Testis (tissue), 3 donors: ENCODE data around the gene SMG7. TPM values are rescaled to one million over a fixed set of nuclear protein-coding genes. Genes with fewer than 3 reads are reported as not detected.

ENCODE experiments used
- DNase-seq: peaks from one replicate; pipeline ENCODE4 v3.0.0-alpha.2; 2019
- H3K27ac ChIP-seq, 2 donors: fragments of 200-600 bp; sonication (generic); one replicate each; pipeline ENCODE4 v1.5.1; 2019
- H3K27me3 ChIP-seq: fragments of 200-600 bp; sonication (generic); one replicate; pipeline ENCODE4 v1.5.1; 2019
- H3K36me3 ChIP-seq: fragments of 200-600 bp; sonication (generic); one replicate; pipeline ENCODE4 v1.5.1; 2017; ENCODE audit warnings: low read depth; ENCODE audit errors: missing control alignments
- H3K4me1 ChIP-seq: fragments of 200-600 bp; sonication (generic); one replicate; pipeline ENCODE4 v1.5.1; 2019
- H3K4me3 ChIP-seq, 2 donors: fragments of 200-600 bp; sonication (generic); one replicate each; pipeline ENCODE4 v1.5.1; 2017 to 2019
- H3K9me3 ChIP-seq: fragments of 200-600 bp; sonication (generic); one replicate; pipeline ENCODE4 v1.5.1; 2017
- POLR2A ChIP-seq: fragments of 450-650 bp; IDR thresholded peaks from one replicate; pipeline ENCODE4 v1.6.1; 2017; ENCODE audit warnings: antibody characterized with exemption, mild to moderate bottlenecking, moderate library complexity
- WGBS, 2 donors: methylation state at CpG; one replicate each; pipeline ENCODE4 v1.1.5; 2018; 5-methylcytosine and 5-hydroxymethylcytosine counted together
- intact Hi-C: fragments of 100-400 bp; cut with DNase I; formaldehyde crosslinking; loops from one replicate; pipeline ENCODE4 v1.15.1; 2023; ENCODE audit warnings: low total_unique reads
- polyA plus RNA-seq: library from polyadenylated mRNA; stranded (reverse); fragments of 350-450 nt; fragmentation: Illumina TruSeq; extraction: RNeasy Lipid Tissue Mini Kit (QIAGEN cat#74804); gene quantifications from one replicate; pipeline ENCODE4 v1.2.3, GENCODE V29; 2014; ENCODE audit warnings: low read depth, low replicate concordance; ENCODE audit not compliant: insufficient read depth
- total RNA-seq, 2 donors: library from RNA; depleted of rRNA; stranded (reverse); fragments of >200 nt; gene quantifications; one replicate each; pipeline ENCODE4 v1.2.3, GENCODE V29; 2016
- TF ChIP-seq, protein P1 (sequence below), 3 experiments: fragments of 450-650 bp in 2 of 3; fragments of 200-600 bp in 1 of 3; sonication (generic) in 1 of 3; IDR thresholded peaks; one replicate each; pipeline ENCODE4 v1.5.1; 2016 to 2019; ENCODE audit warnings: antibody characterized with exemption in 3 of 3, mild to moderate bottlenecking in 2 of 3, moderate library complexity in 1 of 3

Gene SMG7
- total and polyA plus RNA-seq, 3 donors from 2014 or later, result 109 to 157 (median 139) TPM

DNA sequence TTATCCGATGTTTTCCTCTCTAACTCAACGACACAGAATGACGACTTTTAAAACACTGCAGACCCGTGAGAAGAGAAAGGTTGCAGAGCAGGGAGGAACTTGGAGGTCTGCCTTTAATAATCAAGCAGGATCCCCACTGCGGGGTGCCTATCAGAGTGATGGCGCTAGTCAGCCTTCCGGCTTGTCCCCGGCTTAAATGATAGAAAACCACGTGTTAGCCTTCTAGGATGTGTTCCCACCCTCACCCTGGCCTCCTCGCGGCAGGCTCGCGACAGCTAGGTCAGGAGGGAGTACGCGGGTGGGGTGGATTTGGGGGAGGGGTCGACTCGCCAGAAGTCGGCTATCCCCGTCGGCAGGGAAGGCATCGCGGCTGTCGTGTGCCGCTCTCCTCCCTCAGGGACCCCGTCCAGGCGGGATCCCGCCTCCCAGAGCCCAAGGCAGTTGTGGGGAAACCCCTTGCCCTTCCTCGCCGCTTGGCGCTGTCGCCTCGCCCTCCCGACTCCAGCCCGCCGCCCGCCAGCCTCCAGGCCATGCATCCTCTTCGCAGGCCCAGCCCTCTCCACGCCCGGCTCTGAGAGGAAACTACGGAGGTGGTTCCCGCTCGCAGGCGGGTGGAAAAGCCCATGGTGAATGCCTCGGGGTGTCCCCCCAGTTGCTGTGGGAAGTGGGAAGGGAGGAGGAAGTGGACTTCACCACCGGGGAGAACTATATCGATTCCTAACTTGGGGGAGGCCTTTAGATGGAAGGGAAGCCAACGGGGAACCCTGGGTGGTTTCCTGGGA lies 1.1 kb upstream of the SMG7 start:
- peak; percentile 73 for DNase-seq
- intact Hi-C loops, result no loop called here
- Histone ChIP-seq H3K4me3 (peak overlapping the region; percentile 78 to 94), H3K9me3 (no peaks in the 10 kb centered on the region), H3K4me1 (peaks cover 6% of the 10 kb centered on the region), H3K27ac (peak overlapping the region; percentile 96), H3K36me3 (no peaks in the 10 kb centered on the region), H3K27me3 (no peaks in the 10 kb centered on the region)
- 1% methylated on average over 18 to 47 of the region's 47 CpGs for WGBS, 2 donors
- TF ChIP-seq POLR2A, result no peak

DNA sequence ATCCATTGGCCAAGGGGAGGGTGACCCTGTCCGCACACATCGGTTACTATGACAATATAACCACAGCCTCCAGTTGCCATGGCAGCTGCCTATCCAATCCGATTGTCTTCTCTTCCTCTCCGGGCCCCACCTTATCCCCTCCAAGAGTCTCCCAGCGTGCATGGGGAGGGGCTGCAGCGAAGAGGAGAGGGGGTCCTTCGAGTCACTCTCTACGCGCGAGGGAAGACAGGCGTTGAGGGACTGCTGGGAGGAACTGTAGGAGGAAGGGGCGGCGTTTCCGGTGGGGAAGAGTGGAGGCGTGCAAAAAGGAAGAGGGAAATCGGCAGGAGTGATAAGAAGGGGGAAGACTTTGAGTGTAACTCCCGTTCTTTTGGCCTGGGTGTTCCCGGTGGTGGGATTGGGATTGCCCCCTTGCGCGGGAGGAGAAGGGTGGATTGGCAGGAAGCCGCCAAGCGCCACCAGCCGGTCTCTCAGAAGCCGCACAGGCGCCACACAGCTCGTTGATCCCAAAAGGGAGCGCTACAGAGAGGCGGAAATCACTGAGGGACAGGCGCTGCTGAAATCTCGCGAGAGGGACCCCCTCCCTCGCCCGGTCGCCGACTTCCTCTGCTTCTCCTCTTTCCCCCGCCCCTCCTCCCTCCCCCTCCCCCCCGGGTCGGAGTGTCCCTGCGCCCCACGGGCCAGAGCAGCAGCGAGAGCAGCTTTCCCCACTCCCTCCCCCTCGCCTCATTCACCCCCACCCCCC lies 384 bp upstream of the SMG7 start:
- H3K4me1 ChIP-seq, result peaks cover 6% of the 10 kb centered on the region
- peak; percentile 98 for DNase-seq
- no peak for TF ChIP-seq POLR2A
- TF ChIP-seq, protein P1, sequence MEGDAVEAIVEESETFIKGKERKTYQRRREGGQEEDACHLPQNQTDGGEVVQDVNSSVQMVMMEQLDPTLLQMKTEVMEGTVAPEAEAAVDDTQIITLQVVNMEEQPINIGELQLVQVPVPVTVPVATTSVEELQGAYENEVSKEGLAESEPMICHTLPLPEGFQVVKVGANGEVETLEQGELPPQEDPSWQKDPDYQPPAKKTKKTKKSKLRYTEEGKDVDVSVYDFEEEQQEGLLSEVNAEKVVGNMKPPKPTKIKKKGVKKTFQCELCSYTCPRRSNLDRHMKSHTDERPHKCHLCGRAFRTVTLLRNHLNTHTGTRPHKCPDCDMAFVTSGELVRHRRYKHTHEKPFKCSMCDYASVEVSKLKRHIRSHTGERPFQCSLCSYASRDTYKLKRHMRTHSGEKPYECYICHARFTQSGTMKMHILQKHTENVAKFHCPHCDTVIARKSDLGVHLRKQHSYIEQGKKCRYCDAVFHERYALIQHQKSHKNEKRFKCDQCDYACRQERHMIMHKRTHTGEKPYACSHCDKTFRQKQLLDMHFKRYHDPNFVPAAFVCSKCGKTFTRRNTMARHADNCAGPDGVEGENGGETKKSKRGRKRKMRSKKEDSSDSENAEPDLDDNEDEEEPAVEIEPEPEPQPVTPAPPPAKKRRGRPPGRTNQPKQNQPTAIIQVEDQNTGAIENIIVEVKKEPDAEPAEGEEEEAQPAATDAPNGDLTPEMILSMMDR (IDR thresholded peaks at IDR 0.05), result peak in 1 of 3 experiments; percentile 36
- peak overlapping the region; percentile 78 to 94 for H3K4me3 ChIP-seq
- H3K27me3 ChIP-seq, result no peaks in the 10 kb centered on the region
- peak overlapping the region; percentile 96 for H3K27ac ChIP-seq
- no peaks in the 10 kb centered on the region for H3K36me3 ChIP-seq
- H3K9me3 ChIP-seq, result no peaks in the 10 kb centered on the region
- WGBS, 2 donors, result 0% methylated on average over 22 to 39 of the region's 42 CpGs
- intact Hi-C loops, result no loop called here

DNA sequence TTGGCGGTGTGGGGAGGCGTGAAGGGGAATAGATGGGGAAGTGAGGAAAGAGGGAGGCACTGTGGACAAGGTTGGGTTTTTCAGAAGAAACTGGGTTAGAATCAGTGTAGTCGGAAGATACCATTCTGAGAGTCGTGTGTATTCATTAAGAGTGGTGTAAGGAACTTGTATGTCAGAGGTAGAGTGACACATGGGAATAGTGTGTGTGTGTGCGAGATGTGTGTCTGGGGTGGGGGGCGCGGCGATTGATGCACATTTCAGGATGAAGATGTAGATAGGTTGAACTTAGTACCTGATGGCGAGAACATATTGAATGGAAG lies 878 bp downstream of the SMG7 start:
- WGBS, 2 donors, result 10 to 16% methylated on average over 9 of the region's 9 CpGs
- Histone ChIP-seq H3K9me3 (no peaks in the 10 kb centered on the region), H3K27me3 (no peaks in the 10 kb centered on the region), H3K27ac (peak overlapping the region in 1 of 2 donors; percentile 96), H3K4me3 (peak overlapping the region; percentile 78 to 94), H3K36me3 (no peaks in the 10 kb centered on the region), H3K4me1 (peaks cover 8% of the 10 kb centered on the region)
- TF ChIP-seq POLR2A, result no peak
- TF ChIP-seq, protein P1 (IDR thresholded peaks at IDR 0.05), result no peak
- DNase-seq, result no peak
- intact Hi-C loops, result no loop called here

DNA sequence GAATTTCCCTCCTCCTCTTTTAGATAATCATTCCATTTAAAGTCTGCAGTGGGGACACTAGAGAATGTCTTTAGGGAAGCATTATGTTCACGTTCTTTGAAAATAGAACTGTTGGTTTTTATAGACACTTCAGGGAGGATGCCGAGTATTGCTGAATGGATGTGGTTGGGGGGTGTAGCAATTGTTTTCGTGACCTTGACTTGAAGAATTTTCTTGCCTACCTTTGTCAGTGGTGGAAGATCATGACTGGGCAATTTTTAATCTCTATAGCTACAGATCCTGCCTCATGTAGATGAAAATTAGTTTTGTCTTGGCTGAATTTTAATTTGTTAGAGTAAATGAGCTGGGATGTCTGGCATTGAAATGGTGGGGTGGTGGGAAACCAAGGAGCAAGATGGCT lies 3.8 kb downstream of the SMG7 start:
- intact Hi-C loops, result no loop called here
- H3K4me3 ChIP-seq, result no peak overlapping the region
- H3K9me3 ChIP-seq, result no peaks in the 10 kb centered on the region
- H3K27ac ChIP-seq, result no peak overlapping the region
- no peaks in the 10 kb centered on the region for H3K27me3 ChIP-seq
- WGBS, 2 donors, result 40 to 47% methylated on average over 3 of the region's 3 CpGs
- H3K4me1 ChIP-seq, result peaks cover 10% of the 10 kb centered on the region
- H3K36me3 ChIP-seq, result no peaks in the 10 kb centered on the region
- TF ChIP-seq POLR2A, result no peak
- TF ChIP-seq, protein P1 (IDR thresholded peaks at IDR 0.05), result no peak
- no peak for DNase-seq

DNA sequence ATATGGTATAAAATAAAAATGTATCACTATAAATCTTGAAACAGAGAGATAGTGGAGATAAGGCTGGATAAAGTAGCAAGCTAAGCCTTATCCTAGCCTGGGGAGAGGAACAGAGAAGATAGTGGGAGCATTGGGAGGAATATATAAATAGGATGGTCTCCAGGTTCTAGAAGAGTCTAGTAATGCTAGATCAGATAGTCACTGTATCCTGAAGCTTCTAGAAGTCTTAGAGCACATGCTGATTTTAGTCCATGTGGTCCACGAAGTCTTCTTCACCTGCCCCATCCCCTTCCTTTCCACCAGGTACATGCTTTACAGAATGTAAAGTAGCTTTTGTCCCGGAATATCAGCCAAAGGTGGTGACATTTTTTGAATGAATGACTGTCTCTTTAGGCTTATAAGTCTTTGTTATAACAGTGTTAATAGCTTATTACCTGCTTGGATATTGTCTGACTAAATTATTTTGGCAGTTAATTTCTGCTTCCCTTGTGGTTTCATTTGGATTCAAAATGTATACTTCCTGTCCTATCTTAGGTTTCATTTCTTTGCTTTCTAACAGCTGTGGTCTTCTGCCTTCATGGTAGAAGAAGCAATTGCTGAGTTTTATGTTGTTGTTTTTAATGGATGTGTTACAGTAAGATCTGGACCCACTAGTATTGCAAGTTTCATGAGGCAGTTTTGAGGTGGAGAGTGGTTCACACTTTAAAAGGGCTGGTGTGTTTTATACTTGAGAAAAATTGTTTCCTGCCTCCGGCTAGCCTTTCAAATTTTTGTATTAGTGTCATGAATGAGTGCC lies 5.9 kb downstream of the SMG7 start:
- DNase-seq, result no peak
- Histone ChIP-seq H3K4me1 (peaks cover 10% of the 10 kb centered on the region), H3K36me3 (no peaks in the 10 kb centered on the region), H3K27me3 (no peaks in the 10 kb centered on the region), H3K27ac (no peak overlapping the region), H3K9me3 (no peaks in the 10 kb centered on the region), H3K4me3 (no peak overlapping the region)
- intact Hi-C loops, result no loop called here
- TF ChIP-seq, protein P1 (IDR thresholded peaks at IDR 0.05), result no peak
- TF ChIP-seq POLR2A, result no peak
- 81 to 82% methylated on average over 3 of the region's 3 CpGs for WGBS, 2 donors
